H1 (cell line): ENCODE measurements around the gene GUCA1A. TPM values are rescaled to one million over a fixed set of nuclear protein-coding genes. Genes with fewer than 3 reads are reported as not detected.
"Not testable (repeated sequence)": the region's sequence is repeated elsewhere in the genome, so short reads cannot be mapped to it uniquely, and the experiment has no call there.

Source experiments
- CTCF ChIA-PET: fragments of 300-600 bp; sonication (Branson Sonifier 250); formaldehyde crosslinking; loops from one replicate; lab custom pipeline; 2021; ENCODE audit not compliant: partially characterized antibody; lab: Charles Lee
- POLR2A ChIA-PET: fragments of 300-600 bp; sonication (Branson Sonifier 250); formaldehyde crosslinking; loops from one replicate; lab custom pipeline; 2021; ENCODE audit warnings: inconsistent platforms; ENCODE audit not compliant: partially characterized antibody; lab: Charles Lee
- DNase-seq, 2 experiments: peaks; one replicate each; pipeline versions ENCODE4 v3.0.0 to v3.0.0-alpha.2; 2010 to 2022; ENCODE audit warnings: low spot score in 2 of 2, low read depth in 1 of 2, mixed read lengths in 1 of 2
- FAIRE-seq: peaks from 2 replicates; lab custom pipeline; 2011; peaks lifted over from hg19 to GRCh38; lab: Jason Lieb, UNC
- H2AFZ ChIP-seq: 2 replicates; pipeline ENCODE4 v1.8.1; 2012; ENCODE audit warnings: low read length, inconsistent platforms
- H2AK5ac ChIP-seq: 2 replicates; pipeline ENCODE4 v1.6.1; 2013; ENCODE audit warnings: low read depth, low read length
- H2BK120ac ChIP-seq: replicated peaks from 2 replicates; pipeline ENCODE3; 2013; ENCODE audit warnings: low read depth, low read length, inconsistent platforms
- H2BK12ac ChIP-seq: 2 replicates; pipeline ENCODE4 v1.6.1; 2013; ENCODE audit warnings: low read depth, low read length
- H2BK15ac ChIP-seq: 2 replicates; pipeline ENCODE4 v1.6.1; 2013; ENCODE audit warnings: low read length
- H2BK20ac ChIP-seq: 2 replicates; pipeline ENCODE4 v1.6.1; 2013; ENCODE audit warnings: low read length
- H2BK5ac ChIP-seq: 2 replicates; pipeline ENCODE4 v1.6.1; 2013; ENCODE audit warnings: low read depth, low read length
- H3K14ac ChIP-seq: 2 replicates; pipeline ENCODE4 v1.6.1; 2013; ENCODE audit warnings: inconsistent platforms; ENCODE audit not compliant: insufficient read length
- H3K18ac ChIP-seq: 2 replicates; pipeline ENCODE4 v1.6.1; 2013; ENCODE audit warnings: low read length; ENCODE audit errors: extremely low read depth
- H3K23ac ChIP-seq: 2 replicates; pipeline ENCODE4 v1.6.1; 2013; ENCODE audit warnings: inconsistent platforms; ENCODE audit not compliant: insufficient read length
- H3K23me2 ChIP-seq: 2 replicates; pipeline ENCODE4 v1.6.1; 2013; ENCODE audit warnings: low read depth, low read length
- H3K27ac ChIP-seq: 2 replicates; pipeline ENCODE4 v1.6.1; 2011; ENCODE audit warnings: low read depth, low read length, inconsistent platforms
- H3K27me3 ChIP-seq, 4 experiments: replicated peaks in 1 of 4; 1 replicate in 1 of 4; 2 replicates in 3 of 4; pipeline versions ENCODE4 v1.6.1 to v1.8.1; 2011 to 2013; ENCODE audit warnings: low read length in 3 of 4, mild to moderate bottlenecking in 3 of 4, inconsistent platforms in 2 of 4, mixed read lengths in 2 of 4, moderate library complexity in 1 of 4; ENCODE audit not compliant: control insufficient read depth in 3 of 4, insufficient read depth in 3 of 4; ENCODE audit errors: extremely low read depth in 1 of 4
- H3K36me3 ChIP-seq, 4 experiments: 2 replicates each; pipeline versions ENCODE4 v1.6.1 to v1.8.1; 2011 to 2013; ENCODE audit warnings: mild to moderate bottlenecking in 4 of 4, low read length in 3 of 4, moderate library complexity in 2 of 4, control low read depth in 1 of 4, inconsistent platforms in 1 of 4; ENCODE audit not compliant: insufficient read depth in 4 of 4, control insufficient read depth in 2 of 4
- H3K4ac ChIP-seq: replicated peaks from 2 replicates; pipeline ENCODE3; 2013; ENCODE audit warnings: low read length, low read depth, mixed read lengths, inconsistent platforms; ENCODE audit not compliant: insufficient read length
- H3K4me1 ChIP-seq, 4 experiments: replicated peaks in 1 of 4; 1 replicate in 1 of 4; 2 replicates in 3 of 4; pipeline versions ENCODE4 v1.6.1 to v1.8.1; 2011 to 2013; ENCODE audit warnings: low read length in 3 of 4, inconsistent platforms in 2 of 4, mixed read lengths in 1 of 4; ENCODE audit not compliant: insufficient read depth in 4 of 4, control insufficient read depth in 3 of 4
- H3K4me2 ChIP-seq, 2 experiments: 2 replicates each; pipeline versions ENCODE4 v1.6.1 to v1.8.1; 2011 to 2013; ENCODE audit warnings: low read depth in 2 of 2, low read length in 2 of 2, control low read depth in 1 of 2, inconsistent platforms in 1 of 2, mild to moderate bottlenecking in 1 of 2; ENCODE audit not compliant: insufficient read depth in 1 of 2
- H3K4me3 ChIP-seq, 4 experiments: fragments of 200-600, 300-600 bp in 1 of 4; sonication (generic), shearing (Covaris generic), sonication (Bioruptor Twin) in 1 of 4; 2 replicates each; pipeline versions ENCODE4 v1.5.1 to v1.8.1; 2011 to 2016; ENCODE audit warnings: low read length in 4 of 4, low read depth in 3 of 4, control low read depth in 2 of 4, inconsistent platforms in 2 of 4, mild to moderate bottlenecking in 2 of 4, mixed read lengths in 1 of 4, moderate library complexity in 1 of 4; ENCODE audit not compliant: insufficient read depth in 2 of 4; ENCODE audit errors: extremely low read depth in 1 of 4
- H3K56ac ChIP-seq: replicated peaks from 2 replicates; pipeline ENCODE3; 2013; ENCODE audit warnings: low read depth, mild to moderate bottlenecking, mixed read lengths, low read length, inconsistent platforms; ENCODE audit not compliant: insufficient read length
- H3K79me1 ChIP-seq: 2 replicates; pipeline ENCODE4 v1.6.1; 2013; ENCODE audit warnings: low read depth, low read length, control low read depth
- H3K79me2 ChIP-seq, 2 experiments: 2 replicates each; pipeline versions ENCODE4 v1.6.1 to v1.8.1; 2012 to 2013; ENCODE audit warnings: low read length in 2 of 2, mild to moderate bottlenecking in 2 of 2, inconsistent platforms in 1 of 2; ENCODE audit not compliant: insufficient read depth in 2 of 2, control insufficient read depth in 1 of 2
- H3K9ac ChIP-seq, 4 experiments: replicated peaks in 1 of 4; 1 replicate in 1 of 4; 2 replicates in 3 of 4; pipeline versions ENCODE4 v1.6.1 to v1.8.1; 2011 to 2013; ENCODE audit warnings: low read depth in 3 of 4, low read length in 3 of 4, control low read depth in 2 of 4, mild to moderate bottlenecking in 2 of 4, moderate library complexity in 2 of 4, inconsistent platforms in 1 of 4; ENCODE audit errors: extremely low read depth in 1 of 4
- H3K9me3 ChIP-seq, 2 experiments: 2 replicates each; pipeline versions ENCODE4 v1.6.1 to v1.8.1; 2012 to 2013; ENCODE audit warnings: mild to moderate bottlenecking in 2 of 2, moderate library complexity in 2 of 2, control low read depth in 1 of 2, inconsistent platforms in 1 of 2, low read depth in 1 of 2, low read length in 1 of 2, mixed read lengths in 1 of 2; ENCODE audit not compliant: insufficient read depth in 2 of 2
- H4K20me1 ChIP-seq, 2 experiments: replicated peaks in 1 of 2; 2 replicates each; pipeline versions ENCODE3 to v1.8.1; 2011 to 2013; ENCODE audit warnings: inconsistent platforms in 2 of 2, low read length in 2 of 2, mild to moderate bottlenecking in 1 of 2; ENCODE audit not compliant: insufficient read depth in 2 of 2, control insufficient read depth in 1 of 2
- H4K5ac ChIP-seq: 2 replicates; pipeline ENCODE4 v1.6.1; 2013; ENCODE audit warnings: low read length, low read depth, mixed read lengths, inconsistent platforms; ENCODE audit not compliant: insufficient read length
- H4K8ac ChIP-seq: 2 replicates; pipeline ENCODE4 v1.8.0; 2013; ENCODE audit warnings: mild to moderate bottlenecking, moderate library complexity, low read length, inconsistent platforms; ENCODE audit not compliant: insufficient read depth; ENCODE audit errors: extremely low read depth
- H4K91ac ChIP-seq: replicated peaks from 2 replicates; pipeline ENCODE3; 2013; ENCODE audit warnings: low read length, mixed read lengths, inconsistent platforms; ENCODE audit not compliant: insufficient read length
- WGBS, 2 experiments: shearing (Covaris generic) in 1 of 2; methylation state at CpG; one replicate each; pipeline versions ENCODE4 v1.1.6 to v1.1.7; 2013 to 2015; ENCODE audit warnings: low lambda C conversion rate in 2 of 2, mixed read lengths in 2 of 2, inconsistent platforms in 1 of 2, low coverage in 1 of 2, missing lambda C conversion rate in 1 of 2; ENCODE audit not compliant: insufficient replicate concordance in 2 of 2, insufficient coverage in 1 of 2, insufficient read length in 1 of 2; ENCODE audit errors: extremely low coverage in 1 of 2, missing lambda C conversion rate in 1 of 2; 5-methylcytosine and 5-hydroxymethylcytosine counted together
- polyA plus RNA-seq, 7 experiments: library from polyadenylated mRNA; depleted of rRNA in 3 of 7; stranded (reverse) in 5 of 7; unstranded in 2 of 7; fragments of >200 nt in 5 of 7; fragments of 200-250 nt in 2 of 7; gene quantifications; 1 replicate in 5 of 7; 2 replicates in 1 of 7; 4 replicates in 1 of 7; pipeline versions ENCODE4 v1.2.1 to v1.2.3, GENCODE V29; 2011 to 2013; ENCODE audit warnings: missing spikeins in 2 of 7, mixed read lengths in 2 of 7
- total RNA-seq: library from RNA; stranded (reverse); fragmentation: NEBNext Ultra II Directional; extraction: Animal tissue kit (Norgen Biotek cat#: 25700); gene quantifications from 2 replicates; pipeline ENCODE4 v1.2.1, GENCODE V29; 2021

The GUCA1A gene
- total and polyA plus RNA-seq, 2 of the 8 experiments (the other 6 are each of a cell fraction or from before 2014, with no cell fraction given): 4.6 to 24.6 TPM

DNA sequence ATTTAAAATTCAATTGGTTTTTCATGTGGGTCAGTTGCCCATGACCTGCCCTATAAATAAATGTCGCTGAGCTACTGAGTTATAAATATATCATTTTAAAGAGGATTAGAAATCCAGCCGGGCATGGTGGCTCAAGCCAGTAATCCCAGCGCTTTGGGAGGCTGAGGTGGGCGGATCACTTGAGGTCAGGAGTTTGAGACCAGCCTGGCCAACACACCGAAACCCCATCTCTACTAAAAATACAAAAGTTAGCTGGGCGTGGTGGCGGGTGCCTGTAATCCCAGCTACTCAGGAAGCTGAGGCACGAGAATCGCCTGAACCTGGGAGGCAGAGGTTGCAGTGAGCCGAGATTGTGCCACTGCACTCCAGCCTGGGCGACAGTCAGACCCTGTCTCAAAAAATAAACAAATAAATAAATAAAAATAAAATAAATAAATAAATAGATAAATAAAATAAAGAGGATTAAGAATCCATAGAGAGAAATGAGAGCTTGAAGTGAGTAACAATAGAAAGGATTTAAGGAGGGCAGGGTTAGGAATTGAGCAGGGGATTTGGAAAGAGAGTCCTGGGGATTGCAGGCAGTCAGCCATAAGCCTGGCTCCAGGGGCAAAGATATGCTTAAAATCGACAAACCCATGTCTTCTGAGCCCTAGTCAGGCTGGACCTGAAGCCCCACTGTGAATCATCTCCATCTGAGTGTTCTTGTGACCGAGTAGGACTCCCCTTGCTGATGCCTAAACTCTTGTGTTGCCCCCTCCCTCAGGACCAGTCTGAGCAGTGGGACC lies 29.2 kb downstream of the GUCA1A start:
- not testable (repeated sequence) for FAIRE-seq

More for the DNA sequence above, 29.2 kb downstream of the GUCA1A start:
- not testable (repeated sequence) for H2BK15ac ChIP-seq, H3K9me3 ChIP-seq, H3K4me3 ChIP-seq, H3K4me1 ChIP-seq, H3K14ac ChIP-seq, H3K56ac ChIP-seq, H4K91ac ChIP-seq, H3K79me2 ChIP-seq, H3K79me1 ChIP-seq, H3K27me3 ChIP-seq, H2BK20ac ChIP-seq, H3K27ac ChIP-seq, H3K23me2 ChIP-seq, H3K9ac ChIP-seq, H2BK120ac ChIP-seq, H3K4ac ChIP-seq, H3K4me2 ChIP-seq, H2AK5ac ChIP-seq, H3K18ac ChIP-seq, H3K23ac ChIP-seq, H2BK5ac ChIP-seq, H4K5ac ChIP-seq, H4K20me1 ChIP-seq, DNase-seq, H2BK12ac ChIP-seq, H4K8ac ChIP-seq, H2AFZ ChIP-seq
- peaks cover 0 to 11% (median 5%) of the 10 kb centered on the region in 4 experiments; a peak in 4 of 8 replicates for H3K36me3 ChIP-seq
- ChIA-PET CTCF (interaction anchor here (0.6 to 2.2 kb wide), 13 partner anchors 12 to 376 kb away, joined by 3 to 14 read pairs (median 4); no protein-coding TSS in a partner anchor), POLR2A (interaction anchor here (0.7 to 1.6 kb wide), 4 partner anchors 8 to 24 kb away, joined by 3 to 11 read pairs (median 4); partner anchors contain the start of gene GUCA1B)
- 90% methylated on average over 13 of the region's 13 CpGs; no CpG with 5 or more reads in 1 of the 2 experiments for WGBS, 2 experiments
